HG03439 (cell line): ENCODE measurements around the gene CD300LD.

Experiments
- ATAC-seq: cut with Tn5 transposase; IDR thresholded peaks from one replicate; pipeline ENCODE4 v1.9.1; 2021; ENCODE audit warnings: mild to moderate bottlenecking, moderate library complexity; ENCODE audit not compliant: unreplicated experiment

Gene CD300LD

DNA sequence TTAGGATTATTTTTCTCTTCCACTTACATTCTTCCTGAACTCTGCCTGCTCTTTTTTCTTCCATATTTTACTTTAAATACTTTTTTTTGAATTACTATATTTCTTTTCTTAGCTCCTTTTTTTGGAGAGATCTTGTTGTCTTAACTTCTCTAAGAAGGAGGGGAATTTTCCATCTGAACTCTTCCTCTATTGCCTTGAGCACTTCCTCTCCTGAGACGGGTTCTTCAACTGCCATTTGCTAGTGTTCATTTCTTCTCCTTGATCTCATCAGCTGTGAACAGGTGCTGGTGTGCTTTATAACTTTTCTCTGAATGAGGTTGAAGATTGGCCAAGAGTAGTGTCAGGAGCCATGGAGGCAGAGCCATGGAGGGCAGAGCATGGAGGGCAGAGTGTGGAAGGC lies 15.1 kb upstream of the CD300LD start:
- ATAC-seq = no peak

DNA sequence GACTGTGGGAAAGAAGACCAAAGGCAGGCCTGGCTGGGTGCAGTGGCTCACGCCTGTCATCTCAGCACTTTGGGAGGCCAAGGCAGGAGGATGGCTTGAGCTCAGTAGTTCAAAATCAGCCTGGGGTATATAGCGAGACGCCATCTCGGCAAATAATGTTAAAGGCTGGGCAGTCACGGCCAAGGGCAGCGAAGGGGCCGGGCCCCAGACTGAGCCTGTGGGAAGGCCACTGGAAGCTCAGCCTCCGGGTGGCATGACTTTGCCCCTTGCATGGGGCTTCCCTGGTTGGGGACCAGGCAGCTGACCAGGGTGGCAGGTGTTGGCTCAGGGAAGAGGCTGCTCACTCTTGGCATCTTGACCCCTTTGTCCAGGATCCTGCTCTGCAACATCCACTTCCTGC lies 14.0 kb upstream of the CD300LD start:
- ATAC-seq = no peak

DNA sequence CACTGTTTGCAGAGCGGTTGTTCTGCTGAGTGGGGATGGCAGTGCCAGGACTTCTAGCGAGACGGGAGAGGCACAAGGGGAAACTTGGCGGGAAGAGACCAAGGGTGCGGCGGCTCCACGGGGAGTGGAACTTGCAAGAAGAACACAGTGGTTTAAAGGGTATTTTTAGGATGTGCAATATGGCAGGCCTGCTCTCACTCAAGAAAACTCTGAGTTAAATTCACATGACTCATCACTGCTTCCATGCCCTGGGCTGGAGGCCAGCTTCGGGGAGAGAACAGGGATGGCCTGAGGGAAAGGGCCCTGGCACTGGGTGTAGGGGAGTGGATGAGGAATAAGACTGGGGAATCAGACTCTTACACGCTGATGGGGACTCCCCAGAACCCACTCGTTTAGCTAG lies 13.3 kb upstream of the CD300LD start:
- ATAC-seq = no peak

DNA sequence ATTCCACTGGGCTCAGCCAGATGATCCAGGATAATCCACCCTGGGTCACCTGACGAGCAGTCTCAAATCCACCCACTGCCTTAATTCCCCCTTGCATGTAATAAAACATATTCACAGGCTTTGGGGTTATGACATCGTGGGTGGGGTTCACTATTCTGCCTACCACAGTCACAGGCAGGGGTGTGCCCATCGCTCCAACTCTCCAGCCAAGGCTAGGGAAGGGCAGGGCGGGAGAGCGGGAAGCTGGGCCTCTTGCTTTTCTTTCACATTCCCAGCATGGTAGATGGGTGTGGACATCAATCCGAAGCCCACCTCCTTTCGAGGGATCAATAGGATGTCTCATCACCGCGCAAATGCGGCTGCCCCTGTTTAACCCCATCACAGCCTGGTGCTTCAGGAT lies 12.7 kb upstream of the CD300LD start:
- no peak for ATAC-seq

DNA sequence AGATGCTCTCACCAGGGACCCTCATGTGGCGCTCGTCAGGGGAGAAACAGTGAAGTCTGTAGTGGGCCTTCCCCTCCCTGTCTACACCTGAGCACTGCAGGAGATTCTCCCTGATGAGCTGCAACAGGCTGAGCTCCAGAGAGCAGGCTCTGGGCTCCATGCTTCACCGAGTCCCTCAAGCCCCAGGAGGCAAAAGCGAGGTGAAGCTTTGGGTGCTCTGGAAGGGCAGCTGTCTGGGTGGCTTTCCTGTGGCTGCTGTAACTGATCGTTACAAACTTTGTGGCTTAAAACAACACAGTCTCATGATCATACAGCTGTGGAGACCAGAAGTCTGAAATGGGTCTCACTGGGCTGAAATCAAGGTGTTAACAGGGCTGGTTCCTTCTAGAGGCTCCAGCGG lies 12.1 kb upstream of the CD300LD start:
- ATAC-seq = no peak

DNA sequence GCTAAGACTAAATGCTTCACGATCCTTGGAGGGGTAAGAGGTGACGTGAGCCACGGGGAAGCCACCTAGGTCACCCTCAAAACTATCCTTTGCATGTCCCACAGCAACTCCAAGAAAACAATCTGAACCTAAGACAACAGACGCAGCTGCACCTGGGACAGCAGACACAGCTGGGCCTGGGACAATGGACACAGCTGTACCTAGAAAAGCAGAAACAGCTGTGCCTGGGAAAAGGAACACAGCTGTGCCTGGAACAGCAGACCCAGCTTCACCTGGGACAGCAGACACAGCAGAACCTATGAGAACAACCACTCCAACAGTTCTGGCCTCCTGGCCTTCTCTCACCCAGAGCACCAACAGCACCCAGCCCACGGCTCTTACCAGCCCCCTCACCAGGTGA lies 11.7 kb upstream of the CD300LD start:
- ATAC-seq = no peak

DNA sequence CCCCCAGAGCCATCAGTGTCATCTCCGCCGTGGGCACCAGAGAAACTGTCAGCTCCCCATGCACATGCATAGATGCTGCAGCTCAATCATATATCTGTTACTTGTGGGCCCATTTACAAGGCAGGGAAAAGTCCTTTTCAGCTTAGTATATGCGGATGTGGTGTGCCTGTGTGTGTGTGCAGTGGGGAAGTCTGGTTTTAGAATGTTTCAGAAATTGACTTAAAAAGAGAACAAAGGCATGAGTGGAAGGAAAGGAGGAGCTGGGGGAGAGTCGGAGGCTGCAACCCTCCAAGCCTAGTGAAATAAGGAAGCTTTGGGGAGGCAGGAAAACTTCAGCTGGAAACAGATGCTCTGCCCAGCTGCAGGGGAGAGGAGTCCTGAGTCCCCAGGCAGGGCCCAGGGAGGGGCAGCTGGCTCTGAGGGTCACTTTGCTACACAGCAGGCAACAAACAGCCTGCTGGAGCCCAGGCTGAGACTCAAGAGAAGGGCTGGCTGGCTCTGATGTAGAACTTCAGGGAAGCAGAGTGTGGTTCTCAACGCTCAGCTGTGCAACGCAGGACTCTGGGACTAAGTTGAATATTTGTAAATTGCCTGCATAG lies 11.1 kb upstream of the CD300LD start:
- ATAC-seq = no peak

DNA sequence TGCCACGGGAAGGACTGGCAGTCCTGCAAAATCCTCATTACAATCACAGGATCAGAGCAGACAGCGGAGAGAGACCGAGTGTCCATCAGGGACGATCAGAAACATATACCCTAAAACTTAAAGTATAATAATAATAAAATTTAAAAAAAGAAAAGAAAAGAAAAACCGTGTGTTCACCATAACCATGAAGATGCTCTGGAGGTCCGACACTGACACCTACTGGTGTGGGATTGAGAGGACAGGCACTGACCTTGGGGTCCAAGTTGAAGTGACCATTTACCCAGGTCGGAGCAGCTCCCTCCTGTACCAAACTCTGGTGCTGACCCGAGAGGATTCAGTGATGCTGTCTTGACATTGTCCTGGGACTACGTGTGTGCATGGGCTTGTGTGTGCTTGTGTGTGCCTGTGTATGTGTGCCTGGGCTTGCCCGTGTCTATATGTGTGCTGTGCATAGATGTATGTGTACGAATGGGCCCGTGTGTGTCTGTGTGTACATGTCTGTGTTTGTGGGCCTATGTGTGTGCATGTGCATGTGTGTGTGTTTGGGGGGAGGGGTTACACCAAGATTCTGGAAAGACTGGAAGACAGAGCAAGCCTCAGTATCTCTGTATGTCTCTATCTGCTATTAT lies 10.0 kb upstream of the CD300LD start:
- no peak for ATAC-seq

DNA sequence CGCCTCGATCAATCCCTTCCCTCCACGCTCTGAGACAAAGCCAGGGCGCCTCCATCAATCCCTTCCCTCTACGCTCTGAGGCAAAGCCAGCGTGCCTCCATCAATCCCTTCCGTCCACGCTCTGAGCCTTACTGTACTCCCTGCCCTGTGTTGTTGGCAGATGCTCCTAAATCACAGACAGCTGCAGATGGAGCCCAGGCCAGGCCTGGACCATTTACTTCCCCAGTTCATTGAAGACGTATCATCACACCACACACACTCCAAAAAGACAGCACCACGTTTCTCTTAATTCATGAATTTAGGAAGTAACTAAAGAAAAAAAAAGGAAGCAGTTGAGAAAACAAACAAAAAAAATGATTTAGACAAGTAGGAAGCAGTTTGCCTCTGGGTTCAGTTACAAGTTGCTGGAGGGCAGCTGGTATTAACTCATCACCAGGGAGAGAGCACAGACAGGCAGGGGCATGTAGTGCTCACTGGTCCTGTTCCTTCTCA lies 7.4 kb upstream of the CD300LD start:
- ATAC-seq = no peak

DNA sequence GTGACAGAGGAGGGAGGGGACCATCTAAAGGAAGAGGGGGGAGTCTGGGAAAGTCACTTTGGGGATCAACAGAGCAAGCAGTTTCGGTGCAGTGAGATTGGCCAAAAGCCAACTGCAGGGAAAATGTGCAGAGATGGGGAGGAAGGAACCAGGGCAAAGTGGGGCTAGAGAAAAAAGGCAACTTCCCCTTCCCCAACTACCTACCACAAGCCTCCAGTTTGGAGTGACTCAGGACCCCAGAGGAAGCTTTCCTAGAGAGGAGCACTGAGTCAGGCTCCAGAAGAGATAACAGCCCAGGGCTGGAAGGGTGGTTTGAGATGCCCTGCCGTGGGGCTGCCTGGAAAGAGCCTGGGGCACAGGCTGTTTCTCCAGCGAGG lies 6.9 kb upstream of the CD300LD start:
- ATAC-seq = no peak

DNA sequence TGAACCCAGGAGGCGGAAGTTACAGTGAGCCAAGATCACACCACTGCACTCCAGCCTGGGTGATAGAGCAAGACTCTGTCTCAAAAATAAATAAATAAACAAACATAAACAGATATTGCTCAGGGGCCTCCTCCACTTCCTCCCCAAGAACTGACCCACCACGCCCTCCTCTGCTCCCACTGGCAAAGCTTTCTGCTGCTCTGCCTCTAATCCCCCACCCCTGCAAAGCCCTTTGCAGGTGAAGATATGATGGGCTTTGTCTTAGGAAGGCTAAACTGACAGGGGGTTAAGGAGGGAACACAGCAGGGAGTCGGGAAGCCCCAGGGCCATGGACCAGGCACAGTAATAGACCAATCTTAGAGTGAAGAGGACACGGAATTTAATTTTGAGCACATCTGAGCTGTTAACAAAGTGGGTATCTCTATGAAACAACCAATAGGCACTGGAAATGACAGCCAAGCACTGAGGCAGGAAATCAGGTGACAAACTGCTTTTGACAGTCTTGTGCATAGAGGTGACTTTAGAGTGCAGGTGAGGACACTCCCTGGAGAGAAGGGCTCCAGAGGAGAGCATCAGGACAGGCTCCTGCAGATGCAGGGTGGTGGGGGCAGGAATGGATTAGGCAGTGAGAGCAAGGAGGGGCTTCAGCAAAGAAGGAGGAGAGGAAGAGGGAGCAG lies 6.4 kb upstream of the CD300LD start:
- ATAC-seq = no peak

DNA sequence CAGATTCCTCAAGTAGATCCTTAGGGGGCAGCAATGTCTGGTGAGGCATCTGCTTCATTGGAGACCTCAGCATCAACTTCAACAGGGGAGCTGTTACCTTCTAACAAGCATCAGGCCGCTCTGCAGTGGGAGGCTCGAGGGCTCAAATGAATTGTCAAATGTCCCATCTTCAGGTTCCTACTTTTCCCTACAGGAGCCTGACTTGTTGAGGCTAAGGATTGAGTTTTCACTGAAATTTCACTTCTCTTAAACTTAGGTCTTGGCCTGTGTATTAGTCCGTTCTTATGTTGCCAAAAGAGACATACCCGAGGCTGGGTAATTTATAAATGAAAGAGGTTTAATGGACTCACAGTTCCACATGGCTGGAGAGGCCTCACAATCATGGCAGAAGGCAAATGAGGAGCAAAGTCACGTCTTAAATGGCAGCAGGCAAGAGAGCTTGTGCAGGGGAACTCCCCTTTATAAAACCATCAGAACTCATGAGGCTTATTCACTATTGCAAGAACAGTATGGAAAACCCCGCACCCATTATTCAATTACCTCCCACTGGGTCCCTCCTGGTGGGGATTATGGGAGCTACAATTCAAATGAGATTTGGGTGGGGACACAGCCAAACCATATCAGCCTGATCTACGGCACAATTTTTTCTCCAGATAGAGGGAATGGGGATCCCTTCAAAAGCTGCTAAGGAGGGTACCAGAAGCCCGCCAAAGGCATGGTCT lies 5.1 kb upstream of the CD300LD start:
- no peak for ATAC-seq

DNA sequence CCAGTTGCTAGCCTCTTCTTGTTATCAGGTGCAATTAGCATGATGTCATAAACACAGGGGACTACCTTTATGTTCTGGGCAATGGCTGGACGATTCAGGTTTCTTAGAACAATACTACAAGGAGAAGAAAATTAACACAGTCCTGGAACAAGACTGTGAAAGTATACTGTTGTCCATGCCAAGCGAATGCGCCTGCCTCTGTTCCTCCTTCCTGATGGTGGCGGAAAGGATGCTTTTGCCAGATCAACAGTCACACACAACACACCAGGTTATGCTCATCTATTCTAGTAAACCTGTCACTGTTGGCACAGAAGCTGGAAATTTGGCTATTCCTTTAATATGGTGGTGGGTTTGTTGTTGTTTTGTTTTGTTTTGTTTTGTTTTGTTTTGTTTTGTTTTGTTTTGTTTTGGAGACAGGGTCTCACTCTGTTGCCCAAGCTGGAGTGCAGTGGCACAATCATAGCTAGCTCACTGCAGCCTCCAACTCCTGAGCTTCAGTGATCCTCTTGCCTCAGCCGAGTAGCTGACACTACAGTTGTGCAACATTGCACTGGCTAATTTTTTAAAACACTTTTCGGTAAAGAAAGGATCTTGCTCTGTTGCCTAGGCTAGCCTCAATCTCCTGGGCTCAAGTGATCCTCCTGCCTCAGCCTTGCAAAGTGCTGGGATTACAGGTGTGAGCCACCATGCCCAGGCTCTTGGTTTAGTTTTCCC lies 3.1 kb upstream of the CD300LD start:
- no peak for ATAC-seq

DNA sequence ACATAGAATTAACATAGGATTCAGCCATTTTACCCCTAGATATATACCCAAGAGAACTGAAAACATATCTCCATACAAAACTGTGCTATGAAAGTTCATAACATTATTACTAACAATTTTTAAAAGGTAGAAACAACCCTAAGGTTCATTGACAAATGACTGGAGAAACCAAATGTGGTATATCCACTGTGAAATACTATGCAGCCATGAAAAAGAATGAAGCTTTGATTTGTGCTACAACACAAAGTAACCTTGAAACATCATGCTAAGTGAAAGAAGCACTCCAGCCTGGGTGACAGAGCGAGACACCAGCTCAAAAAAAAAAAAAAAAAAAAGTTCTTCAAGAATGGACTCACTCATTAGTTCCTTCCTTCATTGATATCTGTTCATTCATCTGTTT lies 580 bp downstream of the CD300LD start:
- ATAC-seq = no peak

DNA sequence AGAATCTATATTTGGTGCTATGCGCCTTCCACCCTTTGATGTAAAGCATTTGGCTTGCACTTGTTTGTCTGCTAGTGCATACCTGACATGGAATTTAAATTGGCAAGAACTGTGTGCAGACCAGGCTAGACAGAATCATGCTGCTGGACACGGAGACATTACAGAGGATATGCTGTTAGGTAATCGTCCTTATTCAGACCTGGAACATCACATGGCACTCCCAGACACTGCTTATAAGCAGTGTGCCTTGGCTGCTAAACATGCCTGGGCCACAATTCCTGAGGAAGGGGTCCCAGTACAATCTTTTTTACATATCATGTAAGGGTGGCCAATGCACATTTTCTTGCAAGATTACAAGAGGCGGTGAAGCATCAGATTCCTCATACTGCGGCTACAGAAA lies 6.4 kb downstream of the CD300LD start:
- ATAC-seq = no peak

DNA sequence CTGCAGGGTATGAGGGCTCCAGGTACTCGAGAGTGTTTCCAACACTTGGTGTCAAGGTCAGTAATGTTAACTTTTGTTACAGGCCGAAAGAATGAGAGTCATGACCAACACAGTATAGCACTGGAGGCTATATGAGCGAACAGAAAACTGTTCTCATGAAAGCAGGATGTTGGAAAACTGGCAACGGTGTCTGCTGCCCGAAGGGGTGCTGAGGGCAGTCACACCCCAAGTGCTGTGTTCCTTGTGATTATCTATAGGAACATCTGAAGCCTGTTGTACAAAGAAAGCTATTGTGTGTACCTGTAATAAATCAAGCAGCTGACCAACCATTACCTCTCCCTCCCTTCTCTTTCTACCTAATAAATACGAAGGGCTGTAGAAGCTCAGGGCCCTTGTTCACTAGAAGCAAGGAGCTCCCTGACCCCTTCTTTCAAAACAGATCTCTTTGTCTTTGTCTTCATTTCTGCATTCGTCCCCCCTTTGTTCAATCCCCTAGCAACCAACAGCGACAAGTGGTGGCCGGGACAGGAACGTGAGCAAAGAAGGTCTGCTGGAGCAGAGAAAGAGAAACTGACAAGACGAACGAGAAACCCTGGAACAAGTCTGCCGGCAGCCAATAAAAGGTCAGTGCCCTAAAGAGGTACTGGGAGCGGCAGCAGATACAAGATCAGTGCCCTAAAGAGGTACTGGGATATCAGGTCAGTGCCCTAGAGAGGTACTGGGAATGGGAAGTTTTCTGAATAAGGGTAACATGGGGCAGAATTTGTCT lies 7.6 kb downstream of the CD300LD start:
- ATAC-seq = no peak

DNA sequence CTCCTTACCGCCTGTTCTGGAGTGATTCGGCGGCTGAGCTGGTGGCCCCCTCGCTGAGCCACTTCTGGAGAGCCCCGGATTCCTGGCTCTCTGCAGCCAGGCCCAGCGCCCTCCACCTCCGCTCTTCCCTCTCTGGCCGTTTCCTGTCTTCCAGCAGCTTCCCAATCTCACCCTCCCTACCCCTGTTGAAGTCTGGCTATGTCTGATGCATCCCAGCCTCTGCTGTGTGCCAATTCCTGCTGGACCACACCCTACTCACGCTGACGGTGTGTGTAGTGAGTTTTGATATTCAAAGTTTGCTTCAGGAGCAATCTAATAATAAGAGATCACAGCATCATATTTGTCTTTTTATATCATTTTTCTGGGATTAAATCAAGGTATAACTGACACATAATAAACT lies 9.4 kb downstream of the CD300LD start:
- ATAC-seq = no peak

DNA sequence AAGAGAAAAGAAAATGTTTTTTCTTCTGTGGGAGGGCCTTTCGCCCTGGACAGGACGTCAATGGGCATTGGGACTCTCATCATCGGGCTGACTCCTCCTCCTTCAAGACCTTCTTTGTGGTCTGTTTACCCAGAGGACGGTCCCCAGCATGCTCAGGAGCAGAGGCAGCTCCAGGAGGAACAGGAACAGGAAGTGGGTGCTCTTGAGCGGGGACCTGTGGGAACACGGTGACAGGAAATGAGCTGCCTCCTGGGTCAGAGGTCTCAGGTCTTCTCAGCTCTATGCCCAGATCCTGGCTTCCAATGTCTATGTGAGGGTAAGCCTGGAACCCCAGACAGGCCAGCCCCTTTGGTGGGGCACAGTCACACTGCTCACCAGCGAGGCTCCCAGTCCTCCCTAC lies 12.2 kb downstream of the CD300LD start:
- ATAC-seq = no peak

DNA sequence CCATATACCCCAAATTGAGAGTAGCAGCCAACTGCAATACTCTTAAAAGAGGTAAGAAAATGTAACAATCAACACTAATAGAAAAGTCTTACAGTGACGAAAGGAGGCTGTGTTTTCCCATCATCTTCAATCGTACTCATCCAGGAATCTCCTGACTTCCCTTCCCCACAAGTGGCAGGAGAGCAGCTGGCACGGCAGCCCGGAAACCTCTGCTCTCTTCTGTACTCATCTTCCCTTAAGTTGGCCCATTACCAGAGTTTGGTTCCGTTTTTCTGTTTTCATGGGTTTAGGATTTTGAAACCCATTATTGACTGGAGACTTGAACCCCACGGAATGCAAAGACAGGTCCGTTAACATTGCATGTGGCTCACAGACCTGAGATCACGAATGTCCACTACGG lies 13.1 kb downstream of the CD300LD start:
- no peak for ATAC-seq

DNA sequence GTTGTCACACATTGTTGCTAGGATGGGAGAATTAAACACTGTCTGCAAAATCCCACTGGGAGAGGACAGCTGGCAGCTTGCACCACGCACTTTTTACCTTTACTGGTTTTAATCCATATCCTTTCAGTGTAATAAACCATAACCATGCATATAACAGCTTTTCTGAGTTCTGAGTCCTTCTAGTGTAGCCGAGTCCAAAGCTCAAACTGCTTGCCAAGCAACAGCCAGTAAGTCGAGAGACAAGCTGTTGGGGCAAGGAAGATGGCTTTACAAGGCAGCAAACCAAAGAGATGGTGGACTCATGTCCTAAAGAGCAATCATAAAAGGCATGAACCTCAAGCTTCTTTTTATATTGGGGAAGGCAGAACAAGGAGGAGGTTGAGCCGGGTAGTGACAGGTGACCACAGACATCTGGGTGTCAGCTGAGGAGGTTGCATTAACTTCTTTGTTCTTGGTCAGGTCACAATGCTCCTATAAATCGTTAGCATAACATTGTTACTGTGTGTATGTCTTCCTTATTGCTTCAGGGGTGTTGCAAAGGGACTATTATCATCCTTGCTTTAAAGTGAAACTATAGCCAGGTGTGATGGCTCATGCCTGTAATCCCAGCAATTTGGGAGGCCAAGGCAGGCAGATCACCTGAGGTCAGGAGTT lies 17.5 kb downstream of the CD300LD start:
- no peak for ATAC-seq
